Right lobe of liver (tissue), 6 donors: Measurements from ENCODE around the gene GPC5. TPM values are rescaled to one million over a fixed set of nuclear protein-coding genes. Genes with fewer than 3 reads are reported as not detected.

Experiments
- ATAC-seq, 4 donors: fragments of 200-7000 bp; cut with Tn5 transposase; one replicate each; pipeline ENCODE4 v1.9.1; 2020; ENCODE audit warnings: mild to moderate bottlenecking in 4 of 4, moderate library complexity in 4 of 4
- DNase-seq, 3 donors: peaks; one replicate each; pipeline ENCODE4 v3.0.0-alpha.2; 2020
- H3K27ac ChIP-seq, 3 donors: fragments of 200-600 bp; one replicate each; pipeline ENCODE4 v1.8.0; 2022
- H3K27me3 ChIP-seq, 2 donors: fragments of 200-600 bp; one replicate each; pipeline ENCODE4 v1.8.0; 2022
- H3K36me3 ChIP-seq, 4 donors: fragments of 200-600 bp; sonication (generic) in 1 of 4; one replicate each; pipeline versions ENCODE4 v1.5.1 to v1.8.0; 2017 to 2022; ENCODE audit warnings: control low read depth in 1 of 4
- H3K4me1 ChIP-seq, 4 donors: fragments of 200-600 bp; sonication (generic) in 1 of 4; one replicate each; pipeline versions ENCODE4 v1.5.1 to v1.8.0; 2017 to 2022; ENCODE audit warnings: control low read depth in 1 of 4
- H3K4me3 ChIP-seq, 3 donors: fragments of 200-600 bp; one replicate each; pipeline ENCODE4 v1.8.0; 2022
- H3K9me3 ChIP-seq, 4 donors: fragments of 200-600 bp; sonication (generic) in 1 of 4; one replicate each; pipeline versions ENCODE4 v1.5.1 to v1.8.0; 2017 to 2022; ENCODE audit warnings: control low read depth in 1 of 4
- CTCF ChIP-seq, 4 donors: fragments of 200-600 bp in 3 of 4; fragments of 450-650 bp in 1 of 4; IDR thresholded peaks; one replicate each; pipeline versions ENCODE4 v1.5.1 to v1.8.0; 2016 to 2022; ENCODE audit warnings: antibody characterized with exemption in 4 of 4, mild to moderate bottlenecking in 2 of 4
- POLR2A ChIP-seq: fragments of 450-650 bp; IDR thresholded peaks from one replicate; pipeline ENCODE4 v1.6.1; 2017; ENCODE audit warnings: antibody characterized with exemption, mild to moderate bottlenecking
- WGBS: methylation state at CpG from one replicate; pipeline ENCODE4 v1.1.6; 2018; ENCODE audit warnings: low coverage, low lambda C conversion rate; ENCODE audit not compliant: insufficient coverage; ENCODE audit errors: missing lambda C conversion rate; 5-methylcytosine and 5-hydroxymethylcytosine counted together
- intact Hi-C, 2 donors: fragments of 100-400 bp; cut with DNase I; formaldehyde crosslinking; loops; one replicate each; pipeline versions ENCODE4 v1.11.2 to v1.14.1; 2022
- total RNA-seq, 6 experiments: library from RNA; depleted of rRNA in 2 of 6; stranded (reverse); fragments of >200 nt in 2 of 6; fragmentation: NEBNext Ultra II Directional in 3 of 6; extraction: Animal tissue kit (Norgen Biotek cat#: 25700) in 3 of 6; gene quantifications; one replicate each; pipeline versions ENCODE4 v1.1.0 to v1.2.4, GENCODE V29; 2016 to 2023
- donor health status: DM: no; HTN: yes; CAD: no.
- donor health status: DM: no; HTN: no; CAD: no.
- donor health status: DM: no; HTN: no; CAD: no.
- donor health status: DM: no; HTN: yes; CAD: no.
- donor health status: DM: no; HTN: yes; CAD: no.

Gene GPC5
- total RNA-seq, 6 experiments from 2014 or later: 0.12 to 0.99 (median 0.66) TPM

- Histone ChIP-seq H3K36me3 (no peaks in the 10 kb centered on the region), H3K27me3 (no peaks in the 10 kb centered on the region), H3K9me3 (no peaks in the 10 kb centered on the region), H3K4me1 (no peaks in the 10 kb centered on the region), H3K27ac (no peak overlapping the region), H3K4me3 (no peak overlapping the region)
- DNase-seq (no peak), ATAC-seq (no peak)
- intact Hi-C loops: no loop called here
- no peak for TF ChIP-seq POLR2A
- TF ChIP-seq CTCF (IDR thresholded peaks at IDR 0.05): no peak
- WGBS: 37% methylated on average over 1 of the region's 1 CpG
These were observed 310.1 kb downstream of the GPC5 start for GRCh38 chr13:91708558-91708957.

- intact Hi-C loops: no loop called here
- Histone ChIP-seq H3K4me1 (no peaks in the 10 kb centered on the region), H3K27ac (no peak overlapping the region), H3K27me3 (no peaks in the 10 kb centered on the region), H3K36me3 (no peaks in the 10 kb centered on the region), H3K9me3 (no peaks in the 10 kb centered on the region), H3K4me3 (no peak overlapping the region)
- ATAC-seq (no peak), DNase-seq (no peak)
- 56% methylated on average over 3 of the region's 3 CpGs for WGBS
- no peak for TF ChIP-seq POLR2A
- TF ChIP-seq CTCF (IDR thresholded peaks at IDR 0.05): no peak
These were observed 310.8 kb downstream of the GPC5 start for GRCh38 chr13:91709180-91709579.

- Histone ChIP-seq H3K4me3 (no peak overlapping the region), H3K9me3 (no peaks in the 10 kb centered on the region), H3K4me1 (no peaks in the 10 kb centered on the region), H3K27me3 (no peaks in the 10 kb centered on the region), H3K36me3 (no peaks in the 10 kb centered on the region), H3K27ac (no peak overlapping the region)
- no peak for DNase-seq
- ATAC-seq: no peak
- no peak for TF ChIP-seq CTCF (IDR thresholded peaks at IDR 0.05)
- no peak for TF ChIP-seq POLR2A
- intact Hi-C loops: no loop called here
- WGBS: 67% methylated on average over 3 of the region's 3 CpGs
These were observed 312.3 kb downstream of the GPC5 start for GRCh38 chr13:91710733-91711132.

- H3K36me3 ChIP-seq: no peaks in the 10 kb centered on the region
- ATAC-seq: no peak
- no peak overlapping the region for H3K27ac ChIP-seq
- intact Hi-C loops: no loop called here
- H3K9me3 ChIP-seq: no peaks in the 10 kb centered on the region
- WGBS: 42% methylated on average over 2 of the region's 3 CpGs
- TF ChIP-seq POLR2A (no peak), CTCF (IDR thresholded peaks at IDR 0.05) (no peak)
- no peaks in the 10 kb centered on the region for H3K4me1 ChIP-seq
- no peak overlapping the region for H3K4me3 ChIP-seq
- DNase-seq: no peak
- no peaks in the 10 kb centered on the region for H3K27me3 ChIP-seq
These were observed 316.4 kb downstream of the GPC5 start for GRCh38 chr13:91714855-91715254.

GRCh38 chr13:91716436-91717065 lies 318.1 kb downstream of the GPC5 start:
- ATAC-seq (no peak), DNase-seq (no peak)
- TF ChIP-seq POLR2A: no peak
- no peak for TF ChIP-seq CTCF (IDR thresholded peaks at IDR 0.05)
- H3K9me3 ChIP-seq: no peaks in the 10 kb centered on the region
- H3K4me1 ChIP-seq: no peaks in the 10 kb centered on the region
- H3K27ac ChIP-seq: no peak overlapping the region
- no peaks in the 10 kb centered on the region for H3K36me3 ChIP-seq
- H3K27me3 ChIP-seq: no peaks in the 10 kb centered on the region
- 76% methylated on average over 7 of the region's 7 CpGs for WGBS
- intact Hi-C loops: no loop called here
- no peak overlapping the region for H3K4me3 ChIP-seq
